ENCODE results near the gene PRPF38B. TPM values are rescaled to one million over a fixed set of nuclear protein-coding genes. Genes with fewer than 3 reads are reported as not detected.
A peak's percentile ranks its signal among the peaks of the same experiment; 100 is the strongest.

PRPF38B gene
- total RNA-seq, 1 experiment from 2014 or later: 50.5 TPM

DNA sequence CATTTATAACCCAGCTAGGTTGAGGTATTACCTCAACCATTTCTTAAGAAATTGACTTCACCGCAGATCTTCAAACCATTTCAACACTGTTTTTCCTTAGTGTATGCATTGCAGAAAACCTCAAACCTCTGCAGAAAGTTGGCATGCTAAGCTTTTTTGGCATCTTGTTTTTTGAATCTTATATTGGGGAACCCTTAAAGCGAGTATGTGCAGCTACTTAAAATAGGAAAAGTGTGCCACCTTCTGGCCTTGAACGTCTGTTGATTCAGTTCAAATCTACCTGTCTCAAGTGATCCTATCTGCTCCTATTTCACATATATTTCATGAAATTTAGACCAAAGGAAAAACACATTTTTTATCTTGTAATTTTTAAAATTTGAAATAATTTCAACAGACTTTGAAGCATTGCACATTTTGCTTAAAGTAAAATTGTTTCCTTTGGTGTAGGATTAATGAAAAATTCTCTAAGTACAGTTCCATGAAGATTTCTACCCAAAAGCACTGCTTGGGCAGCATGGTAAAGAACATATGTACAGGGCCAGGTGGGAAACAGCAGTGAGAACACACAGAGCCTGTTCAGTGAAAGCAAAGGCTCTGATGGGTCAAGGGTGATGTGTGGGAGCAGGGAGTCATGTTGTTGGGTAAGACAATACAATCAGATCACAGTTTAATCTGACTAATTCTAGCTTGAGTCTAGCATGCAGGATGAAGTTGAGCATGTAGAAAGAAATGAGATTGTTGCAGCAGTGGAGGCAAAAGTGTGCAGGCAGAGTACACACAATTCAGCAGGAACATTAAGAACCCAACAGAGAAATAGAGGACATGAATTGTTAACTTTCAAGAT, 48.4 kb upstream of the PRPF38B start:
- no peak overlapping the region for H3K27ac Mint-ChIP-seq
- H3K4me1 Mint-ChIP-seq: peaks cover 11% of the 10 kb centered on the region
- ATAC-seq (peak; percentile 50), DNase-seq (ENCODE audit: low spot score) (no peak)
- CTCF ChIA-PET: interaction anchor here (0.6 to 3.6 kb wide), 18 partner anchors 9 to 678 kb away, joined by 3 to 14 read pairs (median 3); partner anchors contain the start of genes EEIG2, FNDC7, PRPF38B and VAV3
- no peak overlapping the region for H3K4me3 Mint-ChIP-seq
- POLR2A ChIA-PET: interaction anchor here (0.8 kb wide), 1 partner anchor 17 kb away, joined by 3 read pairs; the partner anchor contains the start of gene HENMT1
- peaks cover 4% of the 10 kb centered on the region; the same call in 1 of the 2 replicates for H3K36me3 Mint-ChIP-seq
- H3K27me3 Mint-ChIP-seq (ENCODE audit: low read depth): no peaks in the 10 kb centered on the region
- TF ChIP-seq MLX (CRISPR knock-in tag; IDR thresholded peaks at IDR 0.05) (no peak), NFE2L1 (CRISPR knock-in tag; IDR thresholded peaks at IDR 0.05) (no peak), ZNF671 (CRISPR knock-in tag; IDR thresholded peaks at IDR 0.05) (no peak), RELA (CRISPR knock-in tag; IDR thresholded peaks at IDR 0.05; ENCODE audit: borderline replicate concordance) (no peak), IRF2 (CRISPR knock-in tag; IDR thresholded peaks at IDR 0.05; ENCODE audit: borderline replicate concordance, low read depth) (no peak), TEAD1 (CRISPR knock-in tag; IDR thresholded peaks at IDR 0.05) (no peak), ETV6 (CRISPR knock-in tag; IDR thresholded peaks at IDR 0.05) (no peak), TEAD4 (CRISPR knock-in tag; IDR thresholded peaks at IDR 0.05) (no peak), ZSCAN18 (CRISPR knock-in tag; IDR thresholded peaks at IDR 0.05) (no peak)
- TF ChIP-seq, protein P1, sequence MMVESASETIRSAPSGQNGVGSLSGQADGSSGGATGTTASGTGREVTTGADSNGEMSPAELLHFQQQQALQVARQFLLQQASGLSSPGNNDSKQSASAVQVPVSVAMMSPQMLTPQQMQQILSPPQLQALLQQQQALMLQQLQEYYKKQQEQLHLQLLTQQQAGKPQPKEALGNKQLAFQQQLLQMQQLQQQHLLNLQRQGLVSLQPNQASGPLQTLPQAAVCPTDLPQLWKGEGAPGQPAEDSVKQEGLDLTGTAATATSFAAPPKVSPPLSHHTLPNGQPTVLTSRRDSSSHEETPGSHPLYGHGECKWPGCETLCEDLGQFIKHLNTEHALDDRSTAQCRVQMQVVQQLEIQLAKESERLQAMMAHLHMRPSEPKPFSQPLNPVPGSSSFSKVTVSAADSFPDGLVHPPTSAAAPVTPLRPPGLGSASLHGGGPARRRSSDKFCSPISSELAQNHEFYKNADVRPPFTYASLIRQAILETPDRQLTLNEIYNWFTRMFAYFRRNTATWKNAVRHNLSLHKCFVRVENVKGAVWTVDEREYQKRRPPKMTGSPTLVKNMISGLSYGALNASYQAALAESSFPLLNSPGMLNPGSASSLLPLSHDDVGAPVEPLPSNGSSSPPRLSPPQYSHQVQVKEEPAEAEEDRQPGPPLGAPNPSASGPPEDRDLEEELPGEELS (CRISPR knock-in tag; IDR thresholded peaks at IDR 0.05): no peak
- TF ChIP-seq, protein P2, sequence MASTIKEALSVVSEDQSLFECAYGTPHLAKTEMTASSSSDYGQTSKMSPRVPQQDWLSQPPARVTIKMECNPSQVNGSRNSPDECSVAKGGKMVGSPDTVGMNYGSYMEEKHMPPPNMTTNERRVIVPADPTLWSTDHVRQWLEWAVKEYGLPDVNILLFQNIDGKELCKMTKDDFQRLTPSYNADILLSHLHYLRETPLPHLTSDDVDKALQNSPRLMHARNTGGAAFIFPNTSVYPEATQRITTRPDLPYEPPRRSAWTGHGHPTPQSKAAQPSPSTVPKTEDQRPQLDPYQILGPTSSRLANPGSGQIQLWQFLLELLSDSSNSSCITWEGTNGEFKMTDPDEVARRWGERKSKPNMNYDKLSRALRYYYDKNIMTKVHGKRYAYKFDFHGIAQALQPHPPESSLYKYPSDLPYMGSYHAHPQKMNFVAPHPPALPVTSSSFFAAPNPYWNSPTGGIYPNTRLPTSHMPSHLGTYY (CRISPR knock-in tag; IDR thresholded peaks at IDR 0.05): no peak
- TF ChIP-seq, protein P3, sequence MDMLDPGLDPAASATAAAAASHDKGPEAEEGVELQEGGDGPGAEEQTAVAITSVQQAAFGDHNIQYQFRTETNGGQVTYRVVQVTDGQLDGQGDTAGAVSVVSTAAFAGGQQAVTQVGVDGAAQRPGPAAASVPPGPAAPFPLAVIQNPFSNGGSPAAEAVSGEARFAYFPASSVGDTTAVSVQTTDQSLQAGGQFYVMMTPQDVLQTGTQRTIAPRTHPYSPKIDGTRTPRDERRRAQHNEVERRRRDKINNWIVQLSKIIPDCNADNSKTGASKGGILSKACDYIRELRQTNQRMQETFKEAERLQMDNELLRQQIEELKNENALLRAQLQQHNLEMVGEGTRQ (CRISPR knock-in tag; IDR thresholded peaks at IDR 0.05): no peak
- TF ChIP-seq, protein P4, sequence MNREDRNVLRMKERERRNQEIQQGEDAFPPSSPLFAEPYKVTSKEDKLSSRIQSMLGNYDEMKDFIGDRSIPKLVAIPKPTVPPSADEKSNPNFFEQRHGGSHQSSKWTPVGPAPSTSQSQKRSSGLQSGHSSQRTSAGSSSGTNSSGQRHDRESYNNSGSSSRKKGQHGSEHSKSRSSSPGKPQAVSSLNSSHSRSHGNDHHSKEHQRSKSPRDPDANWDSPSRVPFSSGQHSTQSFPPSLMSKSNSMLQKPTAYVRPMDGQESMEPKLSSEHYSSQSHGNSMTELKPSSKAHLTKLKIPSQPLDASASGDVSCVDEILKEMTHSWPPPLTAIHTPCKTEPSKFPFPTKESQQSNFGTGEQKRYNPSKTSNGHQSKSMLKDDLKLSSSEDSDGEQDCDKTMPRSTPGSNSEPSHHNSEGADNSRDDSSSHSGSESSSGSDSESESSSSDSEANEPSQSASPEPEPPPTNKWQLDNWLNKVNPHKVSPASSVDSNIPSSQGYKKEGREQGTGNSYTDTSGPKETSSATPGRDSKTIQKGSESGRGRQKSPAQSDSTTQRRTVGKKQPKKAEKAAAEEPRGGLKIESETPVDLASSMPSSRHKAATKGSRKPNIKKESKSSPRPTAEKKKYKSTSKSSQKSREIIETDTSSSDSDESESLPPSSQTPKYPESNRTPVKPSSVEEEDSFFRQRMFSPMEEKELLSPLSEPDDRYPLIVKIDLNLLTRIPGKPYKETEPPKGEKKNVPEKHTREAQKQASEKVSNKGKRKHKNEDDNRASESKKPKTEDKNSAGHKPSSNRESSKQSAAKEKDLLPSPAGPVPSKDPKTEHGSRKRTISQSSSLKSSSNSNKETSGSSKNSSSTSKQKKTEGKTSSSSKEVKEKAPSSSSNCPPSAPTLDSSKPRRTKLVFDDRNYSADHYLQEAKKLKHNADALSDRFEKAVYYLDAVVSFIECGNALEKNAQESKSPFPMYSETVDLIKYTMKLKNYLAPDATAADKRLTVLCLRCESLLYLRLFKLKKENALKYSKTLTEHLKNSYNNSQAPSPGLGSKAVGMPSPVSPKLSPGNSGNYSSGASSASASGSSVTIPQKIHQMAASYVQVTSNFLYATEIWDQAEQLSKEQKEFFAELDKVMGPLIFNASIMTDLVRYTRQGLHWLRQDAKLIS (CRISPR knock-in tag; IDR thresholded peaks at IDR 0.05; ENCODE audit: borderline replicate concordance): no peak
- H3K9me3 Mint-ChIP-seq: peaks cover 10% of the 10 kb centered on the region

All from WTC11 (cell line).